PFSK-1 (cell line): Measurements from ENCODE around the gene SNRNP70.

Experiments
- POLR2AphosphoS5 ChIP-seq: IDR thresholded peaks from 2 replicates; pipeline ENCODE4 v1.6.1; 2012; ENCODE audit warnings: low read depth, mild to moderate bottlenecking, control low read depth, low read length, moderate library complexity
- TAF1 ChIP-seq: IDR thresholded peaks from 2 replicates; pipeline ENCODE4 v1.6.1; 2012; ENCODE audit warnings: low read length, control low read depth, borderline replicate concordance; ENCODE audit not compliant: insufficient read depth
- TF ChIP-seq, protein P1 (sequence below), 2 experiments: IDR thresholded peaks; 2 replicates each; pipeline versions ENCODE4 v1.6.1 to v1.8.0; 2011 to 2012; ENCODE audit warnings: low read depth in 2 of 2, low read length in 2 of 2, control low read depth in 1 of 2, inconsistent platforms in 1 of 2, mild to moderate bottlenecking in 1 of 2, moderate library complexity in 1 of 2; ENCODE audit not compliant: insufficient read depth in 1 of 2

DNA sequence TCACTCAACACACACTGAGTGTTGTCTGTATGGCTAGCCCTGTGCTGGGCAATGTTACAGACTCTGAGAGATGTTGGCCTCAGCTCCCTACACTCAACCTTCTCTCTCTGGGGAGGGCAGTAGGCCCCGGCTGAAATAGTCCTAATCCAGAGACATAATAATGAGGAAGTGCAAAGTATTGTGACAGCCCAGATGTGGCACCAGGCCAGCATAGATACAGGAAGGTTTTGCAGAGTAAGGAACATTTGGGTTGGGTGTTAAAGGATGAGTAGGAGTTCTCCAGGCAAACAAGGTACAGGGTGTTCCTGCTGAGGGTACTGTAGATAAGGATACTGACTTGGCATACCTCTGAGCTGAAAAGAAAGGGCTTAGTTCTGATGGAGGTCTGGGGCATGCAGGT is 31.3 kb downstream of the SNRNP70 start:
- TF ChIP-seq, protein P1, sequence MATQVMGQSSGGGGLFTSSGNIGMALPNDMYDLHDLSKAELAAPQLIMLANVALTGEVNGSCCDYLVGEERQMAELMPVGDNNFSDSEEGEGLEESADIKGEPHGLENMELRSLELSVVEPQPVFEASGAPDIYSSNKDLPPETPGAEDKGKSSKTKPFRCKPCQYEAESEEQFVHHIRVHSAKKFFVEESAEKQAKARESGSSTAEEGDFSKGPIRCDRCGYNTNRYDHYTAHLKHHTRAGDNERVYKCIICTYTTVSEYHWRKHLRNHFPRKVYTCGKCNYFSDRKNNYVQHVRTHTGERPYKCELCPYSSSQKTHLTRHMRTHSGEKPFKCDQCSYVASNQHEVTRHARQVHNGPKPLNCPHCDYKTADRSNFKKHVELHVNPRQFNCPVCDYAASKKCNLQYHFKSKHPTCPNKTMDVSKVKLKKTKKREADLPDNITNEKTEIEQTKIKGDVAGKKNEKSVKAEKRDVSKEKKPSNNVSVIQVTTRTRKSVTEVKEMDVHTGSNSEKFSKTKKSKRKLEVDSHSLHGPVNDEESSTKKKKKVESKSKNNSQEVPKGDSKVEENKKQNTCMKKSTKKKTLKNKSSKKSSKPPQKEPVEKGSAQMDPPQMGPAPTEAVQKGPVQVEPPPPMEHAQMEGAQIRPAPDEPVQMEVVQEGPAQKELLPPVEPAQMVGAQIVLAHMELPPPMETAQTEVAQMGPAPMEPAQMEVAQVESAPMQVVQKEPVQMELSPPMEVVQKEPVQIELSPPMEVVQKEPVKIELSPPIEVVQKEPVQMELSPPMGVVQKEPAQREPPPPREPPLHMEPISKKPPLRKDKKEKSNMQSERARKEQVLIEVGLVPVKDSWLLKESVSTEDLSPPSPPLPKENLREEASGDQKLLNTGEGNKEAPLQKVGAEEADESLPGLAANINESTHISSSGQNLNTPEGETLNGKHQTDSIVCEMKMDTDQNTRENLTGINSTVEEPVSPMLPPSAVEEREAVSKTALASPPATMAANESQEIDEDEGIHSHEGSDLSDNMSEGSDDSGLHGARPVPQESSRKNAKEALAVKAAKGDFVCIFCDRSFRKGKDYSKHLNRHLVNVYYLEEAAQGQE (IDR thresholded peaks at IDR 0.05; ENCODE audit: insufficient read depth in 1 of 2, low read depth in 2 of 2, low read length in 2 of 2), result no peak
- TF ChIP-seq POLR2AphosphoS5 (no peak), TAF1 (no peak)
